NCI-H2227 (cell line): Measurements from ENCODE around the gene MED31.
"Not testable (repeated sequence)": the region's sequence is repeated elsewhere in the genome, so short reads cannot be mapped to it uniquely, and the experiment has no call there.

Source experiments
- DNase-seq: peaks from one replicate; lab custom pipeline; 2025; ENCODE audit not compliant: unreplicated experiment; lab: John Stamatoyannopoulos, UW

The MED31 gene

DNA sequence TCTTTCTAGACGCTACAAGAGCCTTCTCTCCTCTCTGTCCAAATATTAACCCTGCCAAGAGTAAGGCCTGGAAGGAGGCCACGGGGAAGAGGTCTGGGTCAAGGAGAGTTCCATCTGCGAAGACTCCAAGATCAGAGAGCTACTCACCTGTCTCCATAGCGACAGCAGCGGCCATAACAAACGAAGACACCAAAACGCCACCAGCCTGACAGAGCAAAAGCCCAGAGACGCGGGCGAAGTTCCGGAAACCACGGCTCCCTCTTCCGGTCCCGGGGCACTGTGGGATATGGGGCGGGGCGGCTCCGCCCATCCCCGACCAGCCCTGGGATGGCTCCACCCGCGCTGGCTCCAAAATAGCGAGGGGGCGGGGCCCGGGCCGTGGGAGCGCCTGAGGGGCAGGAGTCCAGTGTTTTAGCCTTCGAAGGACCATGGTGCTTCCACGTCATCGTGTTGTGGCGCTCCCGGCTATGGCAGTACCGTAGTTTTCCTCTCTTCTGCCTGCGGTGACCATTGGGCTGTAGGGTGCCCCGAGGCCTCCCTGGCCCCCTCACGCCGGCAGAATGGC lies at the start of gene MED31, which contains the start of gene C17orf100:
TSS of gene MED31 (minus strand) at position 252 of the 565 bp plus-strand sequence. CDS start at position 175, 77 bp downstream.
TSS of gene C17orf100 (plus strand) at position 409 of the 565 bp plus-strand sequence. CDS start at position 561, 152 bp downstream.
- peak; percentile 92 for DNase-seq

DNA sequence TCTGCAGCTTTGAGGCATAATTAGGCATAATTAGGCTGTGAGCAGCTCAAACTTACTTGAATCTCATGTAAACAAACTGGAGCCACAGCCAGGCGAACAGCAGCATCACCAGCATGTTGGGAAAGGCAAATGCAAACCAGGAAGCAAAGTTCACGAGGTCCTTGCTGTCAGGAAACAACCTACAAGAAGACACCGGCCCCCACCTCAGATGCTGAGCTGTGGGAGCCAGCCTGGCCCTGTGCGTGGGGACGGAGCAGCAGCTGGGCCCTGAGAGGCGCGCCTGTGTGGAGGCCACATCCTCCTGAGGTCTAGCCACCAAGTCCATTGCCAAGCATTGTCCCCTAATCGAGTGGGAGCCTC lies 49.5 kb upstream of the MED31 start:
- no peak for DNase-seq

DNA sequence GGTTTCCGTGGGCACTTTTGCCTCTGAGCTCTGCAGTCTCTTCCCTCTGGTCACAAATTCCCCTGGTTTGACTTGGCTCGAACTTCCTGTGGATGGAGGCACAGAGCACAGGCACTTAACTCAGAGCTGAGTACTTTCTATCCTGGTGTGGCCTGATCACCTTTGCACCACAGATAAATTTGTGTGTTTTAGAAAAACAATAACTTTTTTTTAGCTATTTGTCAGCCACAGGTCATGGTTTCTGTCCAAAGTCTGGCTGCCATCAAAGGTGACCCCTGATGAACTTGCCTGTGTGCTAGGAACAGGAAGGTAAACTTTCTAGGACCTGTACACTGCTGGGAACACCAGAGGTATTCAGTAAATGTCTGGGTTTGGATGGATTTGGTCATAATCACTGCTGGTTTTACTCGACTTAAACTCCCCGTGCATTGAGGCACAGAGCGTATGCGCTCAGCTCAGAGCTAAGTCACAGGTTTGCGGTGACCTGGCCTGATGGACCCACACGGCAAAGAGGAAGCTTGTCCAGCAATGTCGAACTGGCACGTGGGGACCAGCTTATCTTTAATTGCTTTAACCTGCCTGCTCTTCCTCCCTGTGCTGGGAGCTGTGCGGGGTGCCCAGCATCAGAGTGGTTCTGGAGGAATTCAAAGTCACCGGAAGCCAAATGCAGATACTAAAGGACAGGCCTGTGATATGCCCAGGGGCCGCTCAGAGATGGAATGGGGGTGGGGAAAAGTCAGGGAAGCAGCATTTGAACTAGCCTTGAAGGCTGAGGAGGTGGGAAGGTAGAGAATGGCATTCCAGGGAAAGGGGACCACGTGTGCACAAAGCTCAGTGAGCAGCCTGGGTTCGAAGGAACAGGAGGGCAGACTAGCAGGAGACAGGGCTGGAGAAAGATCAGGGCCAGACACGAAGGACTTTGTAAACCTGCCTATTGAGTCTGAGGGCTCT lies 48.9 kb upstream of the MED31 start:
- DNase-seq, result no peak

DNA sequence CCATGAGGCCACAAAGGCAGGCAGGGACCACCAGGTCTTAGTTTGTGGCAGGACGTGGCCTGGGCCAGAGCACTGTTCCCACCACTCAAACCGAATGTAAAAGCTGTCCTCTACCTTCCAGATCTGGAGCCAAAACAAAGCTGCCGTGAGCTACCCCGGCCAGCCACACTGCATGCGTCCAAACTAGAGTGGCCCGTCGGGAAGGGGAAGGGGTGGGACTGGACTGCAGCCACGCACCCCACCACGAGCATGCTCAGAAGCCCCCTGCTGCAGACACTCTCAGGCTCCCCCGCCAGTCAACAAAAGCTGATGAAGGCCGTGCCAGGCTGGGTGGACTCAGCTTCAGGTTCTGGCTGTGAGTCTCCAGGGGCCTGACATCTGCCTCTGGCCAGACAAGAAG lies 46.6 kb upstream of the MED31 start:
- no peak for DNase-seq

DNA sequence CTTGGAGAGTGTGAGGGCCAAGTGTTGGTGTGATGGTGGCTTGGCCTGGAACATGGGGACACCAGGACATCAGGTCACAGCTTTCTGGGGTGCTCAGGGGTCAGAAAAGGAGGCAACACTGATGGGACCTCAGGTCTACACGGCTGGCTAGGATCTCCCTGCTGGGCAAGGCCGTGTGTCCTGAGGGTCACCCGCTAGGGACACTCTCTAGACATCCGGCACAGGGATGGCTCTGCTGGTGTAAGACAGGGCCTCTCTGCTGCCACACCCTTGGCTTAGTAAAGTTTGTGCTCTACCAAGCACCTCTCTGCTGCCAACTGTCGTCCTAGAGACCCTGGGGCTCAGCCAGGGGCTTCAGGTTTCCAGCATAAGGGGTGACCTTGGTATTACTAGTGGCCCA lies 45.5 kb upstream of the MED31 start:
- DNase-seq, result no peak

DNA sequence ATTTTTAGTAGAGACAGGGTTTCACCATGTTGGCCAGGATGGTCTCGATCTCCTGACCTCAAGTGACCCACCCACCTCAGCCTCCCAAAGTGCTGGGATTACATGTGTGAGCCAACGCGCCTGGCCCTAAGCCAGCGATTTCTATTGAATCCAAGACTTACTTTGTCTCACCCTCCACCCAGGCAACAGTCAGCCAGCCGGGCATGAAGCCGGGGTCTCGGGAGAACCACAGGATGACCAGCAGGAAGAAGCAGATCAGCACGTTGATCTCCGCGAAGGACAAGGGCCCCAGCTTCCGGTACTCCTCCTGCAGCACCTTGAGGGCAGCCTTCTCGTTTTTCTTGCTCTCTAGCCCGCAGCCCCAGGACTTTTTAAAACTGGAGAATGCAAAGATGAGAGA lies 44.2 kb upstream of the MED31 start:
- no peak for DNase-seq

DNA sequence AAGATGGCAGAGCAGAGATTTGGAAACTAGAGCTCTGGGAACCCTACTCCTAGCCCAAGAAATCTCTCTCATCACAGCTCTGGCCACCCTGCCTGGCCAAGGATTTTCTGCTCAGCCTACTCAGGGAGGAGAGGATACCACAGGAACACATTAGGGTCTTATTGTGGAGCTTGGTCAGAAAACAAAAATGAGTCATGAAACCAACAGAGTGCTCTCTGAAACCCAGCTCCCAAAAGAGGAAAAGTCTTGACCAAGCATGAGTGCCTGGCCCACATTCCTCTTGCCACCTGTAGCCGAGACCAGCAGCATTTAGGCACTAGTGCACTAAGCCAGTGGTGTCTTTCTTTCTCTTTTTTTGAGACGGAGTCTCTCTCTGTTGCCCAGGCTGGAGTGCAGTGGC lies 43.6 kb upstream of the MED31 start:
- no peak for DNase-seq

DNA sequence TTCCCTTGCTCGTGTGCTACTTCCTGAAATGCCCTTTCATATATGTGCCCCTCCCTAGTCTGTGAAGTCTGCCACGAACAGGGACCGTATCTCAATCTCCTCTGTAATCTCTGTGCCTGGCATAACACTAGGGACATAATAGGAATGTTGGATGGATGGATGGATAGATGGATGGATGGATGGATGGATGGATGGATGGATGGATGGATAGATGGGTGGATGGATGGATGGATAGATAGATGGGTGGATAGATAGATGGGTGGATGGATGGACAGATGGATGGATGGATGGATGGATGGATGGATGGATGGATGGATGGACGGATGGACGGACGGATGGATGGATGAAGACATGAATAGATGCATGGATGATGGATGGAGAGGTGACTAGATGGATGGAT lies 40.6 kb upstream of the MED31 start:
- not testable (repeated sequence) for DNase-seq

DNA sequence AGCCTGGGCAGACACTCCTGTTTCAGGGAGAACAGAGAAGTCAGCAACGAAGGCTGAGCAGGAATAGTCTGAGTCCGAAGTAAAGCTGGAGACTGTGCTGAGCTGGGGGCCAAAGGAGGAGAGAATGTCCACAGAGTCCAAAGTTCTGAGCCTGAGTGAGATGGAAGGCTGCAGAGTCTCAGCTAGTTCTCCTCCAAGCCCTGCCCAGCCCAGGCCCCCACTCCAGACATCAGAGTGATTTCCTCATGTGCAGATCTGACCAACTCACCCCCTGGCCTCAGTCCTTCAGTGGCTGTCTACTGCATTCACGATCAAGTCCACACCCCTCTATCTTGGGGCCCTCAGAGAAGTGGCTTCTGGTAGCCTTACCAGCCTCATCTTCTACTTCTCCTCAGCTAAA lies 40.1 kb upstream of the MED31 start:
- no peak for DNase-seq

DNA sequence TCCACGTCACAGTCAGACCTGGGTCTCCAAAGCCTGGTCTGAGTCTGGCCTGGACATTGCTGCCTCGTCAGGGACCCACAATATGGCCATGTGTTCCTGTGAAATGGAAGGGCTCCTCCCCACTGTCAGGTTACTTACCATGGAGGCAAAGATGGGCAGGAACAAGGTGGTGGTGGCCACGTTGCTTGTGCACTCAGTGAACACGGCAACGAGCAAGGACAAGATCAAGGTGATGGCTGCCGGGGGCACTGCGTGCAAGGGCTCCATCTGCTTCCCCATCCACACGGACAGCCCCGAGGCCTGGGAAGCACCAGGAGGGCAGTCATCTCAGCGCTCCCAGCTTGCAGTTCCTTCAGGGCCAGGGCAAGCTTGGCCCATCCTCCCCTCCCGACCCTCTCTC lies 39.2 kb upstream of the MED31 start:
- no peak for DNase-seq

DNA sequence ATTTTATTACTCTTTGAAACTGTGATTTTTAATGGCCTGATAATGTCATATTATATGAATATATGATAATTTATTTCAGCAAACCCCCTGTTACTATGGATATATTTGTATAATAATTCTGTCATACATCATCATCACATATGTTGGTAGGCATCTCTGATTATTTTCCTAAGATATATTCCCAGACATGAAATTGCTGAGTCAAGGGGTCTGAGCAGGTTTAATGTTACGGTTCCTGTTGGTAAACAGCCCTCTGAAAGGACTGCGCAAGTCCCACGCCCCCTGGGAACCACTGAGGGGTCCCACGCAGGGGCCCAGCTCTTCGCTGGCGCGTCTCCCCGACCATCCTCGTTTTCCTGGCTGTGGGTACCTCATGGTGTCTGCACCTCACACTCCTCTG lies 37.5 kb upstream of the MED31 start:
- no peak for DNase-seq

DNA sequence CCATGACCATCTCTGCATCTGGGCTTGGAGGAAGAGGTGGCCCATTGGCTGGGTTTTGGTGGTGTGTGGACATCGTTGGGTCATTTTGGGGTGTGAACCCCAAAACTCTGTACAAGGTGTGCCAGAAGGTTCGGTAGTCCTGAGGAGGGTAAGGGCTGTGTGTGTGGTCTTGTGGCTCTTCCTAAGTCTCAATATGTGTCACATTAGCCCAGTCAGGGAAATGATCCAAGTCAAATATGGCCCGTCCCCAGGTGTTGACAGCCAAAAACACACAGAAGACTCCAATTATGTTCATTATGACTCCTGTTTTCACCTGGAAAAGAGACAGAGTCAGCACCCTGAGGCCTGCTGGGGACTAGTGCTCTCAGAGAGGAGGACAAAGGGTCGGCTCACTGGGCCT lies 34.6 kb upstream of the MED31 start:
- no peak for DNase-seq

DNA sequence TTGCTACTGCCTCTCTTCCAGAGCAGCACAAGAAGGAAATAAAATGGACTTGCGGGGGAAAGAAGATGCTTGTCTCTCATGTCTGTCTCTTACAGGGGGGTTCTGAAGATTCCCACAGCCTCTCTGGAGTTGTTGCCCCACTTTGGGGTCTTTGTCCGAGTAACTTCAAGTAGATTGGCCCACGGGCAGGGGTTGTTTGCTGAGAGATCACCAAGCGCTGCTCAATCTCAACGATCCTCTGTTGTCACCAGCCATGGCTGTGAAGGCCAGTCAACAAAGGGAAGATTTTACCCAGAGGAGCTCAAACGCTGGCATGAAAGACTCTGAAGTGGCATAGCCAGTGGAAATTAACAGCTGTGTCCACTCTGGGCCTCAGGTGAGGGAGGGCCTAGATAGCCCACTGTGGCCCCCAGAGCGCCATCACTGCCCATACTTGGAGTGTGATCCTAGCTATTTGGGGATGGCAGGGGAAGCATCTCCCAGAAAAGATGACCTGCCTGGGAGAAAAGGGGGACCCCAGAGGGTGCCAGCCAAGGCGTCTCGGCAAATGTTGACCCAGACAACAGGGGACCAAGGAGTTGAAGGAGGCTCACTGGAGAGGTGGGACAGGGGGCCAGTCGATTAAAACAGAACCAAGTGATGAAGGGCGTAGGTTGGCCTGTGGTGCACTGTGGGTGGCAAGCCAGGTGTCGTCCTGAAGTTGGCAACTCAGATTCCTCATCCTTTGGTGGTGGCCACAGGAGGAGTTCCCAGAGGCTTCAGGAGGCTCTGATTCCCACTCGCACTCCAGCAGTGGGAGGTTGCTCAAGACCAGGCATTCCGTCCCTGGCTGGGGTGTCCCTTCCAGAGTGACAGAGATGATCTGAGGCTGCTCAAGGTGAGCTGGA lies 33.7 kb upstream of the MED31 start:
- no peak for DNase-seq

DNA sequence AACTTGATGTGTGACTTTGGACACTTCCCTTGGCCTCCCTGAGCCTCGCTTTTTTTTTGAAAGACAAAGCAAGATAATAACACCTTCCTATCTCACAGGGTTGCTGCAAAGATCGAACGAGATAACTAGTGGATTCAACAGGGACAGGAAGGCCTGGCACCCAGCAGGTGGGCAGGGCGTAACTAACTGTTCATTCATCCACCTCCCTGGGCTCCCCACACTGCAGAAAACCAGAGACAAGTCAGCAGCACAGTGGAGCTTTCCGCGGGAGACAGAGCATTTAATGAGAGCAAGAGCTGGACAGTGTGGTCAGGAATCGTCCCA lies 33.0 kb upstream of the MED31 start:
- DNase-seq, result no peak

DNA sequence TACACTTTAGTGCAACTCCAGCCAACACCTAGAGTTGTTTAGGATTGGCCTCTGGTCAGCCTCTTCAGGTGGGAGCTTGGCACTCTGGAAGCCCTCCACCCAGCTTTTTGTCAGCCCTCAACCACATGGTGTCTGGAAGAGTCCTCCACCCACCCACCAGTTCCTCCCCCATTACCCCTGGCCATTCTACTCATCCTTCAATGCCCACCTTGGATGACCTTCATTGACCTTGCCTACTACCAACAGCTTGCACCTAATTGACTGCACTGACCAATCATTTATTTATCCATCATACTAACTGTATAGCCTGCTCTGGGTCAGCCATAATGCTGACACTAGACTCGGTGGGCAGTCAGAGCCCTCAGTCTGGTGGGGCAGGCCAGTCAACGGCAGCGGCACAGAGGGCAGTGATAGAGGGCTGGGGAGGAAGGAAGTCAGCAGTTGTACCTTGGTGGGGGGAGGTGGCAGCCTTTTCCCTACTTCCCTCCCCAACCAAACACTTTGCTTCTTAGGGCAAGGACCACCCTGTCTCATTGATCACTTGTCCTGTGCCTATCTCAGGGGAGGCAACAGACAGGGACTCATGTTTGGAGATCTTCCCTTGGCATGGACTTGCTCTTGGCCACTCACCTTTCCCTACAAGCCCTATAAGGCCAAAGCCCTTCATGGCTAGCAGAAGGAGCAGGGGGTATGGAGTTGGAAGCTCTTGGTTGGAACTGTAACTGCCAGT lies 32.5 kb upstream of the MED31 start:
- DNase-seq, result no peak

DNA sequence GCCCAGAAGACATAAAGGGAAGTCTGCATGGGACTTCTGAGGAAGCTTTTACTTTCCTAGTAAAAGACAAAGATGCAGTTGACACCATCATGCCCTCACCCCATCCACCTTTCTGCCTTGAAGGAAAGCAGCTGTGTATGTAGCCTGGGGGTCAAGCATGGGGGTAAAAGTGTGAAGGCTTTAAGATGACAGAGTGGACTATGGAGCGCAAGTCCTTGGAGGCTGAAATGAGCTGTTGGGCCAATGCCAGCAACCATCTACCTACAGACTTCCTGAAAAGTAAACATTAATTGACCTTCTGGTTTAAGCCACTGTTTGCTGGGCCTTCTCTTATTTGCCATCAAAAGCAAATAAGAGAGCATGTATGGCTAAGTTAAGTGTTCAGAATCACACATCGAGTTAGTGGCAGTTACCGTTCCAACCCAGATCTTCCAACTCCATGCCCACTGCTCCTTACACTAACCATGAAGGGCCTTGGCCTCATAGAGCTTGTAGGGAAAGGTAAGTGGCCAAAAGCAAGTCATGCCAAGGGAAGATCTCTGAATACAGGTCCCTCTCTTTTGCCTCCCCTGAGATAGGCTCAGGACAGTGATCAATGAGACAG lies 31.8 kb upstream of the MED31 start:
- DNase-seq, result no peak

DNA sequence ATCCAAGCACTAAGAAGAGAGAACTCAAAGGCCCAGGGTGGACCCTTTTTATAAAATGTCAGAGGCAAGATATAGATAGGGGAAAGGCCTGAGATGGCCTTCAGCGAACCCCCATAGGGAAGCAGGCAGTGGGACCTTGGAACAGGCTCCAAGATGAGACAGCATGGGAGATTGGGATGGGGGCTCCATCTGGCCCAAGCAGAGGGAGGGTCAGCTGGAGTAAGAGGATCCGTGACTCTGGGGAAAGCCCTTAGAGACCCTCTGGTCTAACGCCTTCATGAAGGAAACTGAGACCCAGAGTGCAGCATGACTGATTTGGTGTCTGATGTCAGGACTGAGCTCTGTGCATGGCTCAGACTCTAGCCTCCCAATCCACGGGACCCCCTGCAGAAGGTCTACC lies 30.9 kb upstream of the MED31 start:
- DNase-seq, result no peak

DNA sequence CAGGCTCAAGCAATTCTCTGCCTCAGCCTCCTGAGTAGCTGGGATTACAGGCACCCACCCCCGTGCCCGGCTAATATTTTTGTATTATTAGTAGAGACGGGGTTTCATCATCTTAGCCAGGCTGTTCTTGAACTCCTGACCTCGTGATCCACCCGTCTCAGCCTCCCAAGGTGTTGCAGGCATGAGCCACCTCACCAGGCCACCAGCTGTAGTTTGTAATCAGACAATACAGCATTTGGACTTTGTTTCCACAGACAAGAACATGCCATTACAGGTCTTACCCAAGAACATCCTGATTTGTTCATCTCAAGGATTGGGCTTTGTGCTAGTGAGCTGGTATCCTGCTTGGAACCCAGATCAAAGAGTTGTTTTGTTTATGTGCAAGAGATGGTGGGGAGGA lies 30.3 kb upstream of the MED31 start:
- DNase-seq, result no peak

DNA sequence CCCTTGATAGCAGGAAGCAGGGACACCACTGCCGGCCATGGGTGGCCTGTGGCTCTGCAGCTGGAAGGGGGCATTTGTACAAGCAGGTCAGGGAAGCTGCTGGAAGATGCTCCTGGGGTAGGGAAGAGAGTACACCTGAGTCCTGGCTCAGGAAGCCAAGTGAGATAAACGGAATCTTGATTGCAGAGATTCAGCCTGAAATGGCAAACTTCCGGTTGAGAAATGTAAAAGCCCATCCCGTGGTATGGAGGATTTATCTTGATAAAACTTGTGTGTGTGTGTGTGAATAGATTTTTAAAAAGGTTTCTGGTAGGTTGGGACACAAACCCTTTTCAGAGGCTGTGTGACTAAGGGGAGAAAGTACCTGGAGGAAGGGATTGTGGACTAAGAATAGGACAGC lies 29.8 kb upstream of the MED31 start:
- DNase-seq, result no peak

DNA sequence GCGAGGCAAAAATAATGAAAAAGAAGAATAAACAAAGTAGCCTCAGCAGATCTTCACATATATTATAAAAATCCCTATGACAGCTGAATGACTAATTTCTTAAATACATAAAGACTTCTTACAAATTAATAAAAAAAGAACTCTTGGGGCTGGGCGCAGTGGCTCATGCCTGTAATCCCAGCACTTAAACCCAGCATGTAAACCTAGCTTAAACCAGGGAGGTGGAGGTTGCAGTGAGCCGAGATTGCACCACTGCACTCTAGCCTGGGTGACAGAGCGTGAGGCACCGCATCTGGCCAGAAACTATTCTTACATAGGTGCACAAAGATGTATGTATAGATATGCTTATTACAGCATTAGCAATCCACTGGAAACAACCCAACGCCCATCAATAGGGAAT lies 27.8 kb upstream of the MED31 start:
- DNase-seq, result no peak

DNA sequence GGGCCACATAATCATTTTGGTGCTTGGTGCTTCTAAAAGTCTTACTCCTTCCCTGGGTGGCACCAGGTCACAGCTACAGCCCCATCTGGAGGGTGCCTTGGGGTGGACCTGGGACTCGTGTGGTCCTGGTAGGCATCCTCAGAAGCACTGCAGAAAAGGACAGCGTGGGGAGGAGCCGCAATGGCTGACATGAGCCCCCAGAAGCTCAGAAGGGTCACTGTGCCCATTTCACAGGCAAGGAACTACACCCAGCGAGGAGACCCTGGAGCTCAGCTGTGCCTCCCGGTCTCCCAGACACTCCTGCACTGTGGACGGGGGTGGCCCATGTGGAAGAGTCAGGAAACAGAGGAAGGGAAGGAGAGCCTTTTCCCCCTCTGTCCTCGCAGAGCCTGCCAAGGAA lies 26.5 kb upstream of the MED31 start:
- no peak for DNase-seq
